H1 (cell line): ENCODE data around the gene PPP1CA.

Experiments
- BRCA1 ChIP-seq: IDR thresholded peaks from 2 replicates; pipeline ENCODE4 v1.6.1; 2012; ENCODE audit warnings: low read depth, low read length, improper control_type of control experiment
- EP300 ChIP-seq, 2 experiments: IDR thresholded peaks; 1 replicate in 1 of 2; 2 replicates in 1 of 2; pipeline ENCODE4 v1.6.1; 2011 to 2012; ENCODE audit warnings: low read depth in 2 of 2, low read length in 2 of 2, mild to moderate bottlenecking in 2 of 2, borderline replicate concordance in 1 of 2, inconsistent platforms in 1 of 2, moderate library complexity in 1 of 2
- EZH2 ChIP-seq: fragments of 200-600 bp; sonication (generic); IDR thresholded peaks from 2 replicates; pipeline ENCODE4 v1.7.1; 2012; ENCODE audit warnings: low read depth, mild to moderate bottlenecking, moderate library complexity, low read length, inconsistent platforms; ENCODE audit not compliant: severe bottlenecking
- GABPA ChIP-seq: IDR thresholded peaks from 2 replicates; pipeline ENCODE4 v1.6.1; 2011; ENCODE audit warnings: mild to moderate bottlenecking, low read length, moderate library complexity, borderline replicate concordance; ENCODE audit not compliant: insufficient read depth
- POLR2A ChIP-seq, 2 experiments: IDR thresholded peaks; 1 replicate in 1 of 2; 2 replicates in 1 of 2; pipeline ENCODE4 v1.6.1; 2011; ENCODE audit warnings: low read depth in 2 of 2, low read length in 2 of 2, mild to moderate bottlenecking in 2 of 2; ENCODE audit errors: control extremely low read depth in 1 of 2
- POLR2AphosphoS5 ChIP-seq: IDR thresholded peaks from 2 replicates; pipeline ENCODE4 v1.6.1; 2011; ENCODE audit warnings: low read depth, low read length
- SP1 ChIP-seq: IDR thresholded peaks from 2 replicates; pipeline ENCODE4 v1.6.1; 2011; ENCODE audit warnings: low read depth, low read length
- SP2 ChIP-seq: IDR thresholded peaks from 2 replicates; pipeline ENCODE4 v1.6.1; 2012; ENCODE audit warnings: mild to moderate bottlenecking, low read length, inconsistent platforms
- TF ChIP-seq, protein P1 (sequence below), 3 experiments: IDR thresholded peaks; 1 replicate in 2 of 3; 2 replicates in 1 of 3; pipeline versions ENCODE4 v1.5.1 to v1.6.1; 2011; ENCODE audit warnings: low read length in 3 of 3, mild to moderate bottlenecking in 3 of 3, inconsistent platforms in 2 of 3, low read depth in 1 of 3, moderate library complexity in 1 of 3; ENCODE audit not compliant: insufficient read depth in 1 of 3; ENCODE audit errors: control extremely low read depth in 1 of 3
- TF ChIP-seq, protein P2 (sequence below): IDR thresholded peaks from 2 replicates; pipeline ENCODE4 v1.6.1; 2012; ENCODE audit warnings: low read length, inconsistent platforms

DNA sequence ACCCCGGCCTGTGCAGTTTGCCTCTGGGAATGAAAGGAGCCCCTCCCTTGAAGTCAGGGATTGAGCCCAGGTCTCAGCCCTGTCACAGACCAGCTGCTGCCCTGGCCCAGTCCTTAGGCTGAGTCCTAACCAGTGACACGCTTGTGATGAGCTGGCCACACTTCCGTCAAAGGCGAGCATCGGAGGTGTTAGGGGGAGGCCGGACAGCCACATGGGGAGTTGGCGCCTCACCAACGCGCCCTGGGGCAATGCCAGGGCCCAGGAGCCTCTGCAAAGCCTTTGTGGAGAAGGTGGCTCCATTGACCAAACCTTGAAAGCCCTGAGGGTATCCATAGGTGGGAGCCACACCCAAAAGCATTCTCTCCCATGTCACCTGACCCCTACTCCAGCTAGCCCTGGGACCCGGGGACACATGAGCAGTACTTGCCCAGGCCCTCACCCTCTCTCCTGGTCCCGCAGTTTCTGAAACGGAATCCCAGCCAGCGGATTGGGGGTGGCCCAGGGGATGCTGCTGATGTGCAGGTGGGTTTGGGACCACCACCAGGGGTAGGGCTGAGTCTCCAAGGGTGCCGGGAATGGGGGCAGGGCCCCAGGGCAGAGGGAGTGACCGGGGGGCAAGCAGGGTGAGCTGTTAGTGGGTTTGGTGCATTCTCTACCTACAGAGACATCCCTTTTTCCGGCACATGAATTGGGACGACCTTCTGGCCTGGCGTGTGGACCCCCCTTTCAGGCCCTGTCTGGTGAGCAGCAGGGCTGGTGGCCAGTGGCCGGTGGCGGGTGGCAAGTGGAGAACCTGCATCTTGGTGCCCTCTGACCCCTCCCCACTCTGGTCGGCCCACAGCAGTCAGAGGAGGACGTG lies 32.1 kb upstream of the PPP1CA start:
- TF ChIP-seq GABPA = no peak
- TF ChIP-seq, protein P1, sequence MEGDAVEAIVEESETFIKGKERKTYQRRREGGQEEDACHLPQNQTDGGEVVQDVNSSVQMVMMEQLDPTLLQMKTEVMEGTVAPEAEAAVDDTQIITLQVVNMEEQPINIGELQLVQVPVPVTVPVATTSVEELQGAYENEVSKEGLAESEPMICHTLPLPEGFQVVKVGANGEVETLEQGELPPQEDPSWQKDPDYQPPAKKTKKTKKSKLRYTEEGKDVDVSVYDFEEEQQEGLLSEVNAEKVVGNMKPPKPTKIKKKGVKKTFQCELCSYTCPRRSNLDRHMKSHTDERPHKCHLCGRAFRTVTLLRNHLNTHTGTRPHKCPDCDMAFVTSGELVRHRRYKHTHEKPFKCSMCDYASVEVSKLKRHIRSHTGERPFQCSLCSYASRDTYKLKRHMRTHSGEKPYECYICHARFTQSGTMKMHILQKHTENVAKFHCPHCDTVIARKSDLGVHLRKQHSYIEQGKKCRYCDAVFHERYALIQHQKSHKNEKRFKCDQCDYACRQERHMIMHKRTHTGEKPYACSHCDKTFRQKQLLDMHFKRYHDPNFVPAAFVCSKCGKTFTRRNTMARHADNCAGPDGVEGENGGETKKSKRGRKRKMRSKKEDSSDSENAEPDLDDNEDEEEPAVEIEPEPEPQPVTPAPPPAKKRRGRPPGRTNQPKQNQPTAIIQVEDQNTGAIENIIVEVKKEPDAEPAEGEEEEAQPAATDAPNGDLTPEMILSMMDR (IDR thresholded peaks at IDR 0.05; ENCODE audit: control extremely low read depth in 1 of 3, insufficient read depth in 1 of 3, low read depth in 1 of 3, low read length in 3 of 3) = no peak
- TF ChIP-seq EP300 (IDR thresholded peaks at IDR 0.05; ENCODE audit: borderline replicate concordance in 1 of 2, low read depth in 2 of 2, low read length in 2 of 2) = no peak
- TF ChIP-seq SP1 = no peak
- TF ChIP-seq POLR2A (IDR thresholded peaks at IDR 0.05; ENCODE audit: control extremely low read depth in 1 of 2, low read depth in 2 of 2, low read length in 2 of 2) = no peak
- TF ChIP-seq EZH2 = no peak
- no peak for TF ChIP-seq BRCA1
- TF ChIP-seq, protein P2, sequence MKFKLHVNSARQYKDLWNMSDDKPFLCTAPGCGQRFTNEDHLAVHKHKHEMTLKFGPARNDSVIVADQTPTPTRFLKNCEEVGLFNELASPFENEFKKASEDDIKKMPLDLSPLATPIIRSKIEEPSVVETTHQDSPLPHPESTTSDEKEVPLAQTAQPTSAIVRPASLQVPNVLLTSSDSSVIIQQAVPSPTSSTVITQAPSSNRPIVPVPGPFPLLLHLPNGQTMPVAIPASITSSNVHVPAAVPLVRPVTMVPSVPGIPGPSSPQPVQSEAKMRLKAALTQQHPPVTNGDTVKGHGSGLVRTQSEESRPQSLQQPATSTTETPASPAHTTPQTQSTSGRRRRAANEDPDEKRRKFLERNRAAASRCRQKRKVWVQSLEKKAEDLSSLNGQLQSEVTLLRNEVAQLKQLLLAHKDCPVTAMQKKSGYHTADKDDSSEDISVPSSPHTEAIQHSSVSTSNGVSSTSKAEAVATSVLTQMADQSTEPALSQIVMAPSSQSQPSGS = no peak
- no peak for TF ChIP-seq POLR2AphosphoS5
- no peak for TF ChIP-seq SP2
